AG09309 (cell line): ENCODE measurements around the gene UBIAD1.
"Not testable (repeated sequence)": the region's sequence is repeated elsewhere in the genome, so short reads cannot be mapped to it uniquely, and the experiment has no call there.

Experiments
- DNase-seq: peaks from one replicate; pipeline ENCODE4 v3.0.0-alpha.2; 2010; ENCODE audit warnings: low read depth
- H3K4me3 ChIP-seq: 2 replicates; pipeline ENCODE4 v1.5.1; 2011; ENCODE audit warnings: mild to moderate bottlenecking, low read depth, low read length, moderate library complexity; ENCODE audit not compliant: control insufficient read depth
- CTCF ChIP-seq: IDR thresholded peaks from 2 replicates; pipeline ENCODE4 v1.5.1; 2011; ENCODE audit warnings: mild to moderate bottlenecking, low read depth, low read length, inconsistent platforms; ENCODE audit not compliant: insufficient read depth, control insufficient read depth; ENCODE audit errors: missing control alignments

The UBIAD1 gene

GRCh38 chr1:11298390-11299224 is 25.6 kb downstream of the UBIAD1 start:
- no peak for TF ChIP-seq CTCF
- H3K4me3 ChIP-seq: no peak overlapping the region
- no peak for DNase-seq

- H3K4me3 ChIP-seq: no peak overlapping the region
- DNase-seq: no peak
- no peak for TF ChIP-seq CTCF
Observed at GRCh38 chr1:11299225-11299574, 26.2 kb downstream of the UBIAD1 start.

- no peak for TF ChIP-seq CTCF
- DNase-seq: no peak
- no peak overlapping the region for H3K4me3 ChIP-seq
Observed at GRCh38 chr1:11301601-11302000, 28.6 kb downstream of the UBIAD1 start.

- DNase-seq: no peak
- H3K4me3 ChIP-seq: no peak overlapping the region
- no peak for TF ChIP-seq CTCF
Observed at GRCh38 chr1:11302366-11302765, 29.4 kb downstream of the UBIAD1 start.

GRCh38 chr1:11305516-11305915 is 32.5 kb downstream of the UBIAD1 start:
- not testable (repeated sequence) for DNase-seq, H3K4me3 ChIP-seq

GRCh38 chr1:11307852-11308251 is 34.9 kb downstream of the UBIAD1 start:
- no peak overlapping the region for H3K4me3 ChIP-seq
- no peak for TF ChIP-seq CTCF
- no peak for DNase-seq

- no peak for DNase-seq
- H3K4me3 ChIP-seq: no peak overlapping the region
- no peak for TF ChIP-seq CTCF
Observed at GRCh38 chr1:11308699-11309224, 35.8 kb downstream of the UBIAD1 start.
